Endodermal cell (in vitro differentiated cells): ENCODE measurements around the gene HOXA11. TPM values are rescaled to one million over a fixed set of nuclear protein-coding genes. Genes with fewer than 3 reads are reported as not detected.

Source experiments
- DNase-seq: peaks from one replicate; pipeline ENCODE4 v3.0.0-alpha.2; 2017
- H3K27ac ChIP-seq: 2 replicates; pipeline ENCODE4 v1.5.1; 2013; ENCODE audit warnings: mild to moderate bottlenecking, low read depth, low read length, moderate library complexity
- H3K27me3 ChIP-seq: 2 replicates; pipeline ENCODE4 v1.6.1; 2013; ENCODE audit warnings: mild to moderate bottlenecking, low read length, moderate library complexity; ENCODE audit not compliant: insufficient read depth, control insufficient read depth, poor library complexity, severe bottlenecking
- H3K36me3 ChIP-seq: 2 replicates; pipeline ENCODE4 v1.7.0; 2013; ENCODE audit warnings: mild to moderate bottlenecking, low read length, moderate library complexity; ENCODE audit not compliant: control insufficient read depth, insufficient read depth
- H3K4me1 ChIP-seq: one replicate; pipeline ENCODE4 v1.7.0; 2013; ENCODE audit warnings: low read length; ENCODE audit not compliant: control insufficient read depth, insufficient read depth
- H3K4me3 ChIP-seq: 2 replicates; pipeline ENCODE4 v1.5.1; 2013; ENCODE audit warnings: mild to moderate bottlenecking, low read length, moderate library complexity
- H3K9ac ChIP-seq: 2 replicates; pipeline ENCODE4 v1.6.1; 2013; ENCODE audit warnings: mild to moderate bottlenecking, low read length, moderate library complexity; ENCODE audit not compliant: poor library complexity, severe bottlenecking; ENCODE audit errors: extremely low read depth
- H3K9me3 ChIP-seq: 2 replicates; pipeline ENCODE4 v1.6.1; 2013; ENCODE audit warnings: mild to moderate bottlenecking, low read length, moderate library complexity; ENCODE audit not compliant: control insufficient read depth
- H3K27ac Mint-ChIP-seq: 2 replicates; pipeline ENCODE4 v1.8.0; 2020; ENCODE audit warnings: mixed read lengths
- H3K27me3 Mint-ChIP-seq: 2 replicates; pipeline ENCODE4 v1.8.0; 2021; ENCODE audit warnings: mild to moderate bottlenecking, mixed read lengths; ENCODE audit not compliant: insufficient read depth
- H3K36me3 Mint-ChIP-seq: 2 replicates; pipeline ENCODE4 v1.8.0; 2020; ENCODE audit warnings: low read depth, mixed read lengths
- H3K4me1 Mint-ChIP-seq: 2 replicates; pipeline ENCODE4 v1.8.0; 2020; ENCODE audit warnings: mixed read lengths
- H3K4me3 Mint-ChIP-seq: 2 replicates; pipeline ENCODE4 v1.8.0; 2020; ENCODE audit warnings: mild to moderate bottlenecking, moderate library complexity, mixed read lengths
- H3K9me3 Mint-ChIP-seq: 2 replicates; pipeline ENCODE4 v1.8.0; 2020; ENCODE audit warnings: mild to moderate bottlenecking, mixed read lengths
- WGBS, 2 experiments: methylation state at CpG; one replicate each; pipeline versions ENCODE4 v1.1.5 to v1.1.7; 2013; ENCODE audit warnings: missing lambda C conversion rate in 2 of 2, mixed read lengths in 1 of 2; ENCODE audit not compliant: insufficient coverage in 1 of 2, insufficient read length in 1 of 2; 5-methylcytosine and 5-hydroxymethylcytosine counted together
- total RNA-seq, 2 donors: library from RNA; stranded (reverse); fragmentation: NEBNext Ultra II Directional in 1 of 2; extraction: Animal tissue kit (Norgen Biotek cat#: 25700) in 1 of 2; gene quantifications; 2 replicates in 1 of 2; 3 replicates in 1 of 2; pipeline ENCODE4 v1.2.1, GENCODE V29; 2021
- TF ChIP-seq, protein P1 (sequence below): fragments of 200-600 bp; sonication (generic); conservative IDR thresholded peaks from 2 replicates; pipeline ENCODE4 v1.5.0; 2021; ENCODE audit warnings: antibody characterized with exemption, mild to moderate bottlenecking

HOXA11 gene
- total RNA-seq, 2 donors from 2014 or later = not detected

GRCh38 chr7:27161721-27162560 is 23.1 kb downstream of the HOXA11 start:
- H3K27me3 ChIP-seq = peaks cover 100% of the 10 kb centered on the region
- no peak overlapping the region for H3K4me3 Mint-ChIP-seq
- TF ChIP-seq, protein P1, sequence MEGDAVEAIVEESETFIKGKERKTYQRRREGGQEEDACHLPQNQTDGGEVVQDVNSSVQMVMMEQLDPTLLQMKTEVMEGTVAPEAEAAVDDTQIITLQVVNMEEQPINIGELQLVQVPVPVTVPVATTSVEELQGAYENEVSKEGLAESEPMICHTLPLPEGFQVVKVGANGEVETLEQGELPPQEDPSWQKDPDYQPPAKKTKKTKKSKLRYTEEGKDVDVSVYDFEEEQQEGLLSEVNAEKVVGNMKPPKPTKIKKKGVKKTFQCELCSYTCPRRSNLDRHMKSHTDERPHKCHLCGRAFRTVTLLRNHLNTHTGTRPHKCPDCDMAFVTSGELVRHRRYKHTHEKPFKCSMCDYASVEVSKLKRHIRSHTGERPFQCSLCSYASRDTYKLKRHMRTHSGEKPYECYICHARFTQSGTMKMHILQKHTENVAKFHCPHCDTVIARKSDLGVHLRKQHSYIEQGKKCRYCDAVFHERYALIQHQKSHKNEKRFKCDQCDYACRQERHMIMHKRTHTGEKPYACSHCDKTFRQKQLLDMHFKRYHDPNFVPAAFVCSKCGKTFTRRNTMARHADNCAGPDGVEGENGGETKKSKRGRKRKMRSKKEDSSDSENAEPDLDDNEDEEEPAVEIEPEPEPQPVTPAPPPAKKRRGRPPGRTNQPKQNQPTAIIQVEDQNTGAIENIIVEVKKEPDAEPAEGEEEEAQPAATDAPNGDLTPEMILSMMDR = no peak
- H3K36me3 Mint-ChIP-seq = peaks cover 2% of the 10 kb centered on the region
- WGBS, 2 experiments = 22 to 30% methylated on average over 11 to 27 of the region's 30 CpGs
- H3K9me3 ChIP-seq = peaks cover 25% of the 10 kb centered on the region
- H3K27ac ChIP-seq = peak overlapping the region; percentile 44
- H3K4me3 ChIP-seq = no peak overlapping the region
- no peaks in the 10 kb centered on the region for H3K4me1 Mint-ChIP-seq
- DNase-seq = no peak
- no peak overlapping the region for H3K9ac ChIP-seq
- H3K9me3 Mint-ChIP-seq = peaks cover 28% of the 10 kb centered on the region
- no peak overlapping the region for H3K27ac Mint-ChIP-seq
- H3K27me3 Mint-ChIP-seq = peaks cover 99% of the 10 kb centered on the region
- no peaks in the 10 kb centered on the region for H3K36me3 ChIP-seq
- H3K4me1 ChIP-seq = no peaks in the 10 kb centered on the region

- H3K4me3 Mint-ChIP-seq = peak overlapping the region; percentile 42
- TF ChIP-seq, protein P1 = no peak
- Histone ChIP-seq H3K27ac (no peak overlapping the region), H3K27me3 (peaks cover 100% of the 10 kb centered on the region), H3K36me3 (no peaks in the 10 kb centered on the region), H3K4me1 (no peaks in the 10 kb centered on the region), H3K9me3 (peaks cover 26% of the 10 kb centered on the region), H3K4me3 (no peak overlapping the region), H3K9ac (no peak overlapping the region)
- H3K27me3 Mint-ChIP-seq = peaks cover 99% of the 10 kb centered on the region
- no peaks in the 10 kb centered on the region for H3K4me1 Mint-ChIP-seq
- 0 to 12% methylated on average over 10 to 20 of the region's 27 CpGs for WGBS, 2 experiments
- H3K9me3 Mint-ChIP-seq = peaks cover 32% of the 10 kb centered on the region
- H3K36me3 Mint-ChIP-seq = peaks cover 2% of the 10 kb centered on the region
- no peak overlapping the region for H3K27ac Mint-ChIP-seq
- DNase-seq = no peak
Observed at GRCh38 chr7:27161214-27161720, 23.8 kb downstream of the HOXA11 start.

DNA sequence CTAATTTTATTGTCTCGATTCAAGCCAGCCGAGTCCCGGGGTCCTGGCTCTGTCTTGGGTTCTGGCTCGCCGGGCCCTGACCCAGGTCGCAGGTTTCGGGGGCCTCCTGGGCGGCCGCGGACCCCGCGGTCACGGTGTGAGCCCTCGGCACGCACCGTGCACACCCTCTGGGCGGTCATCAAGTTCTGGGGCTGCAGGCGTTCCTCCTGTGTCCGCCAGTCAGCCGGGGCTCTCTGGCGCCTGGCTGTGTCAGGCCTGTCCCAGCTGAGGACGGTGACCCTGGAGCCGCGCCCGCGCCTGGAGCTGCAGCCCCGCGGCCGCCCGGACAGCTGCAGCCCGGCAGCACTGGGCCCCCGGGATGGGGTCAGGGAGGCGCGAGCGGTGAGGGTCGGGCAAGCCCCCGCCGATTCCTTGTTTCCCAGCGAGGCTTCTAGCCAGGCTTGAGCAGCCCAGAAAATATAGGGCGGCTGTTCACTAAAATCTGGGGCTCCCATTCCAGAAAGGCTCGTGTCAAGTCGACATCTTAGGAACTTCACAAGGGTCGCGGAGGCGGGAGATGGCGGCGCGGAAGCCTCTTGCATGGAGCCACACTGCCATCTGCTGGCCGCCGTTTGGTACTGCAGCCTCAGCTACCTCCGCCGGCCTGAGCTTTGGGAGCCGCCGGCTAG is 24.4 kb downstream of the HOXA11 start:
- peaks cover 32% of the 10 kb centered on the region for H3K9me3 Mint-ChIP-seq
- H3K4me3 Mint-ChIP-seq = peak overlapping the region; percentile 42
- H3K27ac Mint-ChIP-seq = no peak overlapping the region
- Histone ChIP-seq H3K27me3 (peaks cover 100% of the 10 kb centered on the region), H3K9ac (no peak overlapping the region), H3K4me1 (no peaks in the 10 kb centered on the region), H3K9me3 (peaks cover 26% of the 10 kb centered on the region), H3K4me3 (peak overlapping the region; percentile 74), H3K27ac (peak overlapping the region; percentile 36), H3K36me3 (no peaks in the 10 kb centered on the region)
- H3K36me3 Mint-ChIP-seq = peaks cover 2% of the 10 kb centered on the region
- no peaks in the 10 kb centered on the region for H3K4me1 Mint-ChIP-seq
- TF ChIP-seq, protein P1 = peak; percentile 98
- peaks cover 99% of the 10 kb centered on the region for H3K27me3 Mint-ChIP-seq
- peak; percentile 96 for DNase-seq
- 9 to 12% methylated on average over 28 to 54 of the region's 54 CpGs for WGBS, 2 experiments
